LNCAP (cell line): Measurements from ENCODE around the gene TMTC4.

Source experiments
- TF ChIP-seq, protein P1 (sequence below): fragments of 450-650 bp; IDR thresholded peaks from 2 replicates; pipeline ENCODE4 v1.5.1; 2017; ENCODE audit warnings: mild to moderate bottlenecking

TMTC4 gene

DNA sequence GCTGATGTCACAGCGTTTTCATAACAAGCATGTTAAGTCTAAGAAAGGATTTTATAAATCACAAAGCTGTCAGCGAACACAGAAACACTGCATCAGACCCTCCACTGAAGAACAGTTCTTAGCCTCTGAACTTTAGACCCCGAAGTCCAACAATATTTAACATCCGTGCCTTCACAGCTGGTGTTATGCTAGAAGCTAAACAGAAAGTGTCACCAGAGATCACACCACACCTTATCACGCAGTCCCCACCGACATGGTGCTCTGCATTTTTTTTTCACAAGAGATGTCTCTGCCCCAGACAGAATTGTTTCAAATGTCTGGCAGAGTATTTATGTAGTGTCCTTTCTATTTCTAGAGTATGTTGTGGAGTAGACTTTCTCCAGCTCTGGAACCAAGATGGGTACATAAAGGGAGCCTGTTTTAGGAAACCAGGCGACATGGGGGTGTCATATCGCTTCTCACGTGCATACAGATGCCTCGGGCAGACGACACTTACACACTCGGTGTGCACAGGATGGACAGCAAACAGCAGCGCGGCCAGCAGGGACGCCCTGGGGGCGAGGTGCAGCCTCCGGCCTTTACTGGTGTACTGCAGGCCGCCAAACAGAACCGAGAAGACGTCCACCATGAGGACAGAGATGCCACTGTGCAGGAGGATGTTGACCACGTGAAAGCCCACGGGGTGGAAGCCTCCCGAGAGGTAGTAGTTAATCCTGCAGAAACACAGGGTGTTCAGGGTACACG, 12.0 kb downstream of the TMTC4 start:
- TF ChIP-seq, protein P1, sequence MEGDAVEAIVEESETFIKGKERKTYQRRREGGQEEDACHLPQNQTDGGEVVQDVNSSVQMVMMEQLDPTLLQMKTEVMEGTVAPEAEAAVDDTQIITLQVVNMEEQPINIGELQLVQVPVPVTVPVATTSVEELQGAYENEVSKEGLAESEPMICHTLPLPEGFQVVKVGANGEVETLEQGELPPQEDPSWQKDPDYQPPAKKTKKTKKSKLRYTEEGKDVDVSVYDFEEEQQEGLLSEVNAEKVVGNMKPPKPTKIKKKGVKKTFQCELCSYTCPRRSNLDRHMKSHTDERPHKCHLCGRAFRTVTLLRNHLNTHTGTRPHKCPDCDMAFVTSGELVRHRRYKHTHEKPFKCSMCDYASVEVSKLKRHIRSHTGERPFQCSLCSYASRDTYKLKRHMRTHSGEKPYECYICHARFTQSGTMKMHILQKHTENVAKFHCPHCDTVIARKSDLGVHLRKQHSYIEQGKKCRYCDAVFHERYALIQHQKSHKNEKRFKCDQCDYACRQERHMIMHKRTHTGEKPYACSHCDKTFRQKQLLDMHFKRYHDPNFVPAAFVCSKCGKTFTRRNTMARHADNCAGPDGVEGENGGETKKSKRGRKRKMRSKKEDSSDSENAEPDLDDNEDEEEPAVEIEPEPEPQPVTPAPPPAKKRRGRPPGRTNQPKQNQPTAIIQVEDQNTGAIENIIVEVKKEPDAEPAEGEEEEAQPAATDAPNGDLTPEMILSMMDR: no peak

DNA sequence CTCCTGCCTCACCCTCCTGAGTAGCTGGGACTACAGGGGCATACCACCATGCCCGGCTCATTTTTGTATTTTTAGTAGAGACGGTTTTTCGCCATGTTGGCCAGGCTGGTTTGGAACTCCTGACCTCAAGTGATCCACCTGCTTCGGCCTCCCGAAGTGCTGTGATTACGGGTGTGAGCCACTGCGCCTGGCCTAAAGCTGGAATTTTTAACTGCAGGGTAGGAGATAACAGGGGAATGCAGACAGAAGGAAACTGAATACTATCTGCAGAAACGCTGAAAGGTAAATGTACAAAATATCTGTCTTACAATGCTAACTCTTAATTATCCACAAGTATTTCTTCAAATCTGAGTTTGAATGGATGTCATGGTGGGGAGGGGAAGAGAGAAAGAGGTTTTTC, 13.8 kb downstream of the TMTC4 start:
- TF ChIP-seq, protein P1: no peak

DNA sequence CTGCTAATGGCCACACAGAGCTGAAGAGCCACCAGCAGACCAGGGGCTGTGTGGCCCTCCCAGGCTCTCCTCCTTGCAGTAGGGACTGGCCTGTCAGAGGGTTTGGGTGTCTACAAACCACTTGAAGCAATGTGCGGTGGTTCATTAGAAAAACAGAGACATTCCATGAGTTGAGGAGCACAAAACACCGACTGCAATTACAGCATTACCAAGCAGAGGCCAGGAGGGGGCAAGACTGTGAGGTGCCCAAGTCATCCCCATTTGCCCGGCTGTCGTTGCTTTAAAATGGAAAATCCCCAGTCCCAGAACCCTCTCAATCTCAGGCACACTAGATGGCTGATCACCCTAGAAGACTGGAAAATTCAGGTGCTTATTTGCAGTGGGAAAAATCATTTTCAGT, 15.0 kb downstream of the TMTC4 start:
- TF ChIP-seq, protein P1: no peak

DNA sequence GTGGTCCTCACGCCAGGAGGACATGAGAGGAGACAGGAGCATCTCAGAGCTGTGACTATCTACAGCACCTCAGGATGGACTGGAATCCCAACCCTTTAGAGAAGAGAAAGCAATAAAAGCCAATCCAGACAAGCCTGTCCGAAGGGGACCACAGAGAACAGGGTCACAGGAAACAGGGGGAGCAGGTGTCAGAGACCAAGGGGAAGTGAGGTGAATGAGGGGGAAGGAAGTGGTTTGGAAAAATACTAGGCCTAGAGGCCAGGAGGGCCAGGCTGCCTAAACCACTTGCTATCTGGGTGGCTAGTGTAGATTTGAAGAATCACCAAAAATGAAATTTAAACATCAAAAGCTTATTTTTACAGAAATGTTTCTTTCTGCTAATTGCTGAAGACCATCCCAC, 16.2 kb downstream of the TMTC4 start:
- TF ChIP-seq, protein P1: no peak

DNA sequence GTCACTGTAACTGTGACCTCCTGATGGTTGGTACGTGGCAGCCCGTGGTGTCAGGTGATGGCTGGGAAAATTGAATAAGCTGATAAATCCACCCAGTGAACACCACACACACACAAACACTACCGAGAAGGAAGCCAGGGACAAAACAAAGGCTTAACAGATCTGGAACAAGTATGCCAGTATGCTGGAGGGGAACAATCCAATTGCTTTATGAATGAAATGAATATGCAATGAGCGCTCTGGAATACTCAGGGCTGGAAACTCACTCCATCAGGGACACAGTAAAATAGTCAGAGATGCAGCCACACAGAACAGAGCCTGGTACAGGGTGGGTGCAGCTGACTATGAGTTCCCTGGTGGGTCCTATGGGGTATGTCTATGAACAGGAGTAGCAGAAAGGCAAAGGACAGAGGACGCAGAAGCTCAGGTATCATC, 16.7 kb downstream of the TMTC4 start:
- TF ChIP-seq, protein P1: no peak

DNA sequence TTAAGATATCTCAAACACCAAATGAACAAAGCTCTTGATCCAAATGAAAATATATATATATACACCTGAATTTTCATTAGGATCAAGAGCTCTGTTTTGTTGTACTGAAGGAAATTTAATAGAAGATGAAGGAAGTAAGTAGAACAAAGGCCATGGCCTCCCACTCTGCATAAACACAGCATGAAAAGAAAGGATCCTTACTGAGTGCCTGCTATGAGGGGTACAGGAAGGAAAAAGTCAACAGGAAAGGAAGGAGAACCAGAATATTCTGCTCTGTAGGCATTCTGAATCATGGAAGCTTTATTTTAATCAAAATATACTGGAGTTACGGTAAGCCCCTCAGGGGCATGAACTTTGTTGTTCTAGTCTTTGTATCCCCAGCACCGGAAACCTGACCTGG, 22.1 kb downstream of the TMTC4 start:
- TF ChIP-seq, protein P1: no peak

DNA sequence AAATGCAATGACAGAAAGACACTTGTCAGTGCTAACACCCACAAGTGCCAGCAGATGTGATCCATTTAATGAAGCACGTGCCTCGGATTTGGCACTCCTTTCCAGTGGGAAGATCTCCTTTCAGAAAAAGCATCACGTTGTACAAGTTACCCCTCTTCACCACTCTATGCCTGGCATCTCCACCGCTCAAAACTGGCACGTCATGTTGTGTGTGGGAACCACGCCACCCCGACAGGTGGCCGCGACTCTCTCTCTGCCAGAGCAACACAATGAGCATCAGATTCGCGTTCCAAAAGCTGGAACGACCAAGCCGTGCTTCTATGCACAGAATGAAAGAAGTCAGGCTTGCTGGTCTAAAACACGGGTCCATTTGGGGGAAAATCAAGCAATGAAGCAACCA, 24.3 kb downstream of the TMTC4 start:
- TF ChIP-seq, protein P1: no peak

DNA sequence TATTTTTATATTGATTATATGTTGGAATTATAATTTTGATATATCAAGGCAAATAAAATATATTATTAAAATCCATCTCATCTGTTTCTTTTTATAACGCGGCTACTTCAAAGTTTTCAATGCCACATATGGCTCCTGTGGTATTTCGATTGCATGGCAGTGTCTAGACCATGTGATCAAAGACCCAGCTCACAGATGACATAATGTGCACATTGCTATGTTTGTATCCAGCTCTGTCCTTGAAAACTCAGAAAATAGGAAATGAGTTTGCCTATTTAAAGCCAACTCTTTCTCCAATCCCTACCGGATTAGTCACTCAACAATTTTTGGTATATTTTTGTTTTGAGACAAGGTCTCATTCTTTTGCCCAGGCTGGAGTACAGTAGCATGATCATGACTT, 26.2 kb downstream of the TMTC4 start:
- TF ChIP-seq, protein P1: no peak
